GM19035 (cell line): Measurements from ENCODE around the gene DBNDD1.
A peak's percentile ranks its signal among the peaks of the same experiment; 100 is the strongest.

Source experiments
- ATAC-seq: cut with Tn5 transposase; IDR thresholded peaks from one replicate; pipeline ENCODE4 v1.9.1; 2021; ENCODE audit not compliant: unreplicated experiment

The DBNDD1 gene

DNA sequence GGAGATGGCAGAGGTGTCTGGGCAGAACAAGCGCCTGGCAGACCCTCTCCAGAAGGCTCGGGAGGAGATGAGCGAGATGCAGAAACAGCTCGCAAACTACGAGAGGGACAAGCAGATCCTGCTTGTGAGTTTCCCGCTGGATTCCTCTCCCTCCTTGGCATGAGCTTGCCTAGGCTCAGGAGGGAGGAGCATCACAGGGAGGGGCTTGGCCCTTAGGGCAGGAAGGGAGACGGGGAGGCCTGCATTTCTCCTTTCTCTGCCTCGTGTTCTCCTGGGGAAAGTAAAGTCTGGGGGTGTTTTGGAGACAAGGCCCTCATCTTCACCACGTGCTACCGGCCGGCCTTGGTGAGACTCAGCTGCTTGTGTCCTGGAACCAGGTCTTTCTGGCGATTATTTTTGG, 18.0 kb upstream of the DBNDD1 start:
- no peak for ATAC-seq

DNA sequence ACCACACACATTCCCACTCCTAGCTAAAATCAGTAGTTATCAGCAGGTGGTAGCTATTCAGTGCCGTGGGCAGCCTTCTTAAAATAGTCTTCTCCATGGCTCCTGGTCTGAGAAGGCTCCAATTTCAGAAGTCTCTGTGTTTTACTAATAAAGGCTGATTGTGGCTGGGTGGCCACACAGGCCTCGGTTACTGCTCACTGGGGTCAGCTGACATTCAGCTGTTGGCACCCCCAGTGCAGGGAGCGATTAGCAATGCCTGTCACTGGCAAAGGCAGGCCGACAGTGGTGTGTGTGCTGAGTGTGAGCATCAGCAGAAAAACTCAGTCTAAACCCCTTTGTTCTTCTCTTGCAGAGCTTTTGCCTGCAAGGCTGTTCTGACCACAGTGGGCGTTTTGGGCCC, 16.6 kb upstream of the DBNDD1 start:
- ATAC-seq: no peak

DNA sequence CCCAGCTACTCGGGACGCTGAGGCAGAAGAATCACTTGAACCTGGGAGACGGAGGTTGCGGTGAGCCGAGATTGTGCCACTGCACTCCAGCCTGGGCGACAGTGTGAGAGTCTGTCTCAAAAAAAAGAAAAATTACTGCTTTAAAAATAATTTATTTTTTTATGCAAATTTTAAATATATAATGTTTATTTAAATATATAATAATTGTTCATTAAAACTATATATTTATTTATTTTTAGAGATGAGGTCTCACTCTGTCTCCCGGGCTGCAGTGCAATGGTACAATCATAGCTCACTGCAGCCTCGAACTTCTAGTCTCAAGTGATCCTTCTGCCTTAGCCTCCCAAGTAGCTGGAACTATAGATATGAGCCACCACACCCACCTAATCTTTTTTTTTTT, 15.2 kb upstream of the DBNDD1 start:
- no peak for ATAC-seq

DNA sequence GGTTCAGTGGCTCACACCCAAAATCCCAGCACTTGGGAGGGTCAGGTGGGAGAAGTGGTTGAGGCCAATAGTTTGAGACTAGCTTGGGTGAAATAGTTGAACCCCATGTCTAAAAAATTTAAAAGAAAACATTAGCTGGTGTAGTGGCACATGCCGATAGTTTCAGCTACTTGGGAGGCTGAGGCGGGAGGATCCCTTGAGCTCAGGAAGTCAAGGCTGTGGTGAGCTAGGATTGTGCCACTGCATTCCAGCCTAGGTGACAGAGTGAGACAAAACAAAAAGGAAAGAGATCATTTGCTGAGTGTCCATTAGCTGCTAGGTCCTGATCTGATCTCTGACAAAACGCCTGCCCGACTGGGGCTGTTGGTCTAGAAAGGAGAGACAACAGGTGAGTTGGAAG, 14.1 kb upstream of the DBNDD1 start:
- ATAC-seq: no peak

DNA sequence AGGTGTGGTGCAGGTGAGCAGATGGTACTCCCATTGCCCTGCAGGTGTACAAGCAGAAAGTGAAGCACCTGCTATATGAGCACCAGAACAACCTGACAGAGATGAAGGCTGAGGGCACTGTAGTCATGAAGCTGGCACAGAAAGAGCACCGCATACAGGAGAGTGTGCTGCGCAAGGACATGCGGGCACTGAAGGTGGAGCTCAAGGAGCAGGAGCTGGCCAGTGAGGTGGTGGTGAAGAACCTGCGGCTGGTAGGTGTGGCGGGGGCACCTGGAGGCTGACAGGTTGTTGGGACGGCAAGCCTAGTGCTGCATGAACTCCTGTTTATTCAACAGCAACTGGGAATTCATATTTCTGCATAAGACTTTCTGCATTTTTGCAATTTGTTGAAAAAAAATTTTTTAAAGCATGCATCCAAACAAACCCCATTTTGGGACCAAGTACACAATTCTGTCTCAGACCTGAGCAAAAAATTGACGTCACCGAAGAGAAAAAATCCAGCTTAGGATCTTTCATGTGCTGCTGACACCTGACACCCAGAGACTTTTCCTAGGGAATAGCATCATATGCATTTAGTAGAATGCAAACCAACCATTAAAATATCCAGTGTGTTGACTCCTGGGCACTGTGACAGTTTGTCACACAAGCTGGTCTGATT, 13.5 kb upstream of the DBNDD1 start:
- ATAC-seq: no peak

DNA sequence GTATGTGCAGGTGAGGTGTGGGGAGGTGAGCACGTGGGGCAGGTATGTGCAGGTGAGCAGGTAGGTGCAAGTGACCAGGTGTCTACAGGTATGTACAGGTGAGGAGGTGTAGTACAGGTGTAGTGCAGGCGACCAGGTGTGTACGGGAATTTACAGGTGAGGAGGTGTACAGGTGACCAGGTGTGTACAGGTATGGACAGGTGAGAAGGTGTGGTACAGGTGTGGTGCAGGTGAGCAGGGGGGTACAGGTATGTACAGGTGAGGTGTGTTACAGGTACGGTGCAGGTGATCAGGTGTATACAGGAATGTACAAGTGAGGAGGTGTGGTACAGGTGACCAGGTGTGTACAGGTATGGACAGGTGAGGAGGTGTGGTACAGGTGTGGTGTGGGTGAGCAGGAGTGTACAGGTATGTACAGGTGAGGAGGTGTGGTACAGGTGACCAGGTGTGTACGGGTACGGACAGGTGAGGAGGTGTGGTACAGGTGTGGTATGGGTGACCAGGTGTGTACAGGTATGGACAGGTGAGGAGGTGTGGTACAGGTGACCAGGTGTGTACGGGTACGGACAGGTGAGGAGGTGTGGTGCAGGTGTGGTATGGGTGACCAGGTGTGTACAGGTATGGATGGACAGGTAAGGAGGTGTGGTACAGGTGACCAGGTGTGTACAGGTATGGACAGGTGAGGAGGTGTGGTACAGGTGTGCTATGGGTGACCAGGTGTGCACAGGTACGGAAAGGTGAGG, 12.8 kb upstream of the DBNDD1 start:
- no peak for ATAC-seq

DNA sequence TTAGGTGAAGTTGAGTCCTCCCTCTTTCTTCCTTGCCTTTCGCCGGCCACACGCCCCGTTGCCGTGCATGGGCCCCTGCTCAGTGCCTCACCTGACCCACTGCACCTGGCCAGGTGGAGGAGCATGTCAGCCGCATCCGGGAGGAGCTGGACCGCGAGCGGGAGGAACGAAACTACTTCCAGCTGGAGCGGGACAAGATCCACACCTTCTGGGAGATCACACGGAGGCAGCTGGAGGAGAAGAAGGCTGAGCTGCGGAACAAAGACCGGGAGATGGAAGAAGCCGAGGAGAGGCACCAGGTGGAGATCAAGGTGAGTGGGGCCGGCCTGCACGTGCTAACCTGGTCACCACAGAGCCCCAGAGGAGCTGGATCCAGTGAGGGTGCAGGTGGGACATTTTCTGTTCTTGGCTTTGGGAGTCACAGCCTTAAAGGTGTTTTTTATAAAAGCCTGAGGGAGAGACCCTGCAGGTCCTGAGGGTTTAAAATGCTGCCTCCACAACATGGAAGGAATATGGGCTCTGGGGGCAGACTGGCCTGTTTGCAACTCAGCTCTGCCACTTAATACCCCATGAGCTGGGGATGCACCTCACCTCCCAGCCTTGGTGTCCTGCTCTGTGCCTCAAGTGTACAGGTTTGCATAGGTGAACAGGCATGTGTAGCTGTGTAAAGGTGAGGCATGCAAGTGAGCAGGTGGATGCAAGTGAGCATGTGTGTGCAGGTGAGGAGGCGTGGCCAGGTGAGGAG, 12.1 kb upstream of the DBNDD1 start:
- ATAC-seq: no peak

DNA sequence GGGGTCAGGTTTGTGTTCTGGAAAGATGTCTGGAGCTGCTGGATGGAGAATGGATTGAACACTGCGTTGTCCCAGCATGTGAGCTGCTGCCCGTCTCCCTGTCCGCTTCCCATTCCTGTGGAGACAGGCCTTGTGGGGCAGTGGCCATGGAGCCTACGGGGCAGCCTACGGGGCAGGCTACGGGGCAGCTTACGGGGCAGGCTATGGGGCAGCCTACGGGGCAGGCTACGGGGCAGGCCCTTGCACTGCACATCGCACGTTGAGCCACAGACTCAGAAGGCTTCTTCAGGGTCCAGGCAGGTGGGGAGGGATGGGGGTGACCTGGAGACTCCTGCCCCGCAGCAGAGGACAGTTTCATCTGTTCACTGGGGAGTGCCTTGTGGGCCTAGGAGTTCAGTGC, 9.7 kb upstream of the DBNDD1 start:
- ATAC-seq: no peak

DNA sequence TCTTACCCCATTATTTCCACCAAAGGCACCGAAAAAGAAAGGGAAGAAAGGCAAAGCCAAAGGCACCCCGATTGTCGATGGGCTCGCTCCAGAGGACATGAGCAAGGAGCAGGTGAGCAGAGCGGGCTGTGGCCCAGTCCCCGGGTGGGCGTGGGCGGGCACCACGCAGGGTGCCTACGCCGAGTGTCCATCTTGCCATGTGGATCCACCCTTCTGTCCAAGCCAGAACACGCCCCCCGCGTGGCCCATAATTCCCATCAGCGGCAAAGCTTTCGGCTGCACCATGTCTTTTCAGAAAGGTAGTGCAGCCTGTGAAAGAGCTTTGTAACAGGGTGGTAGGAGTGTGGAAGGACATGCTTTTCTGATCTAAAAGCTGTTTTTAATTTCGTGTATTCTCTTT, 8.4 kb upstream of the DBNDD1 start:
- ATAC-seq: no peak

DNA sequence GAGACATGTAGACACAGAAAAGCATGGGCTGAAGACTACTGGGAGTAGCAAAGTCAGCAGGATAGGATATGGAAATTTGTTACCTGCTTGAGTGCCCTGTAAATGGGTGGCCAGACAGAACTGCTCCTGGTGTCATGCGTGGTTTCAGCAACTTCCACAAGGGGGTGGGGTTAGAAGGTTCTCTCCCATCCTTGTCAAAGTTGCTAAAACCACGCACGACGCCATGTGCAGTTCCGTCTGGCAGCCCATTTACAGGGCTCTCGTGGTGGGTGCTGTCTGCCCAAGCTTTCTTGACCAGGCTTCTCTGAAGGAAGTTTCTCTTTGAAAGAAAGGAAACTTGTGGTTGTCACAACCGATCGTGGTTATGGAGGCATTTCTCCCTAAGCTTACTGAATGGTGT, 6.9 kb upstream of the DBNDD1 start:
- ATAC-seq: no peak

DNA sequence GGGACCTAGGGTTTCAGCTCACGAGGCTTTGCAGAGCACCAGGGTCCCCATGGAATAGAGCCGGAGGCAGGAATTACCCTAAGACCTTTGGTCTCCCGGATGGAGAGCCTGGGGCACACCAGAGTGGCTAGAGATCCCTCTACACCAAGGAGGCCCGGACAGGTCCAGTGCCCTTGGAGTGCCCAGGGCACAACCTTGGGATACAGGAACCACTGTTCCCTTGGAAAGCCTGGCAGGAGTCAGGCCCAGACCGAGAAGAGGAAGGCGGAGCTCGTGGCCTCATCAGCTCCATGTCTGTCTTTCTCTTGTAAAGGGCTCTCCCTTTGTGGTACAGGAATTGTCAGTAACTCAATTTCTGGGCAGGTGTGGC, 3.8 kb upstream of the DBNDD1 start:
- no peak for ATAC-seq

DNA sequence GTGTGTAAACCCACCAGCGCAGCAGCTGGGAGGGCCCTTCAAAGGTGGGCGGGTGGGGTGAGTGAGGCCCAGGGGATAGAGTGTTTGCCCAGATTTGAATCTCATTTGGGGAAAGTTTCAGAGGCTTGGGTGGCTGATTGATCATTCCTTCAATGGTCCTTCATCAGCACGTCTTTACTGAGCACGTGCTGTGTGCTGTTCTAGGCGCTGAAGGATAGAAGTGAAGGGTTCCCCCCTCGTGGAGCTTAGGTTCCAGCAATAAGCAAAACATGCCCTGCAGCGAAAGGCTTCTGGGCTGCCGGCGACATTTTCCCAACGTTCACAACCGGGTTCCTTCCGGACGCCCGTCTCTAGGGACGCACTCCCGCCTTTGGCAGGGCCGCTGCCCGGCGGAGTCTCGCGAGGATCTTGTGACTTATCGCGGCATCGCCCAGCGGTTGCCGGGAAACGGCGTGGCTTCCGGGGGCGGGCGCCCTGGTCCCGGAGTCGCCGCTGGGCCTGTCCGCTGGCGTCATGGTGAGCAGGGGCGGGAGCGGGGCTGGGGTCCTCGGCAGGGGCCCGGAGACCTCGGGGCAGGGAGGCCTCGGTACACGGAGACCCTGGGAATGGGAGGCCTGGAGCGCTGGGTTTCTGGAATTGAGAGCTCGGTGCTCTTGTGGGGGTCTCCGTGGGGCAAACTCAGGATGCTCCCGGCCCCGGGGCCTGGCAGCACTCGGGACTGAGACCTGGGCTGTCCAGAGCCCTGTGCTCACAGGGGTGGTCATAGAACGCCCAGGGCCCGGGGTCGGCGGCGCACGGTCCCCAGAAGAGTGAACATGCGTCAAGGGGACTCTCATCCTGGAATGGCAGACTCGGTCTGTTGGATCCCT, 3.2 kb upstream of the DBNDD1 start:
- ATAC-seq: peak; percentile 62

DNA sequence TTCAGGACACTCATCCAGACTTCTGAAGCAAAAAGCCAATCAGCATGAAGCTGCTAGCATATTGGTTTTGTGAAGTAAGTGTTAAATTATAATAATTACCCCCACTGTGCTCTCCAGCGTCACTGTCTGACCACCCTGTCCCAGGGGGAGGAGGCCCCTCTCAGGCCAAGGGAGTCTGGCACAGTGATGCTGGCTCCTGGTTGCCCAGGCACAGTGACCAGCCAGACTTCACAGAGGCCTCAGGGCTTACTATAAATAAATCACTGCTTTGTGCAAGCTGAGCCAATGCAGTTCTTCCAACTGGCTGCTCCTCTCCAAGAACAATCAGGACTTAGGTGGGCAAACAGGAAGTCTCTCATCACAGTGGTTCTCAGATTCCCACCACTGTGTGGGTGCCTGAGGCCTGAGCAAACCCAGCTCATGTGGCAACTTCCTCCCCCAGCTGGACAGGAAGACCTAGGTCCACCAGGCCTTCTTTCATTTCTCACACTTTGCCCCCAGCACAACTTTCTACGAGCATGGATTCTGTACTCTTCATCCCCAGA, 1.7 kb upstream of the DBNDD1 start:
- no peak for ATAC-seq

DNA sequence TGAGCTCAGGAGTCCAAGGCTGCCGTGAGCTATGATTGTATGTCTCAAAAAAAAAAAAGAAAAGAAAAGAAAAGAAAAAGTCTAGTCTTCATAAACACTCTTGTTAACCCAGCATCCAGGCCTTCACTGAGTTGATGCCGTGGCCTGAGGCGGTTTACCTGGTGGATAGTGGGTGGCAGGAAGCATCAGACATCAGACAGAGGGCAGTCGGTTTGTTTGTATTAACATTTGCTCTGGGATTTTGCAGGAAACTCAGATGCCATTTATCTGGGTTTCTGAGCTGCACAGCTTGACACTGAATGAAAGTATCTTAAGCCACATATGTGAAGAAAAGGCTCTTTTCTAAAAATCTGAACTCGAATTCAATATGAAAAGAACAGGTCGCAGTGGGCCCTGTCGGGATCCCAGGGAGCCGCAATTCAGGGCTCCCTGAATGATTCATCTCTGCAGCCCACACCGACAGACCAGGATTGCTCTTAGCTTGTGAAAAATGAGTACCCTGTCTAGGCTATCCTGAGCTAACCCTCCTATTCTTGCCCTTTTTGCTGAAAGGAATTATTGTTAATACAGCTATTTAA, 1.1 kb upstream of the DBNDD1 start:
- ATAC-seq: no peak

DNA sequence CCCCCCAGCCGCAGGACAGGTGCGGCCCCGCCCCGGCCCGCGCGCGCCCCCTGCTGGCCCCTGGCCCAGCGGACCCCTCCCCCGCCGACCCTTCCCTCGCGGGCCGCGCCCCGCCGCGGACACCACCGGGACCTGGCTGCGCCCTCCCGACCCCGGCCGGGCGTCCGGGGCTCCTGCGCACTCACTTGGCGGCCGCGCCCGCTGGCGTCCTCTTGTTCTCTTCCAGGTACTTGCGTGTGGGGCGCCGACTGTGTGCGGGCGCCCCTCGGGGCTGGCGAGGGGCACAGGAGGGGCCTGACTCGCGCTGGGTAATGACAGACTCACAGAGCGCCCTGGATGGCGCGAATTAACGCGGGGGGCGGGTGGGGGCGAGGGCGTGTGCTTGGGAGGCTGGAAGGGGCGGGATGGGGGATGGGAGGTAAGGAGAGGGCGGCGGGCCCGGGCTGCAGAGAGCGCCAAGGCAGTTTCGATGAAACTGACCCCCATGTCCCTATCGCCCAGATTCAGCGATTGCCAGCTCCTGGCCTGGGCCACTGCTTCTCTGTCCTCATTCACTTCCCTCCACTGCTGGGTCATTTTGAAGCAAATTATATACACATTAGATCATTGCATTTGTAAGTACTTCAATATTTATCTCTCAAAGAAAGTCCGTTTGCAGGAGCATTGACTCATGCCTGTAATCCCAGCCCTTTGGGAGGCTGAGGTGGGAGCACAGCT, 445 bp upstream of the DBNDD1 start:
- no peak for ATAC-seq

DNA sequence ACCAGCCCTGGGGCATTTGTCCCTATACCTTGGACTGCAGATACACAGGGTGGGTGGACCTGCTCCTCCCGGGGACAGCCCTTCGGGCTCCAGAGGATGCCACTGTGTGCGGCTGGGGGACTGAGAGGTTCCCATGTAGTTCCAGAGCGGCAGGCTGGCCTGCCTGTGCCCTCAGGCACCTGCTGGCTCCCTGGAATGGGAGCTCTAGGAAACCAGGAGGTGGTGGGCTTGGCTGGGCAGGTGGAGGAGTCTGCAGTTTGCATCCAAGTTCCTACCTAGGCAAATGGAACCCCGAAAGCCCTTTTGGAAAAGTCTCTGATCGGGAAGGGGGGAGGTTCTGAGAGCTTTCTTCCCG, 982 bp downstream of the DBNDD1 start:
- no peak for ATAC-seq

DNA sequence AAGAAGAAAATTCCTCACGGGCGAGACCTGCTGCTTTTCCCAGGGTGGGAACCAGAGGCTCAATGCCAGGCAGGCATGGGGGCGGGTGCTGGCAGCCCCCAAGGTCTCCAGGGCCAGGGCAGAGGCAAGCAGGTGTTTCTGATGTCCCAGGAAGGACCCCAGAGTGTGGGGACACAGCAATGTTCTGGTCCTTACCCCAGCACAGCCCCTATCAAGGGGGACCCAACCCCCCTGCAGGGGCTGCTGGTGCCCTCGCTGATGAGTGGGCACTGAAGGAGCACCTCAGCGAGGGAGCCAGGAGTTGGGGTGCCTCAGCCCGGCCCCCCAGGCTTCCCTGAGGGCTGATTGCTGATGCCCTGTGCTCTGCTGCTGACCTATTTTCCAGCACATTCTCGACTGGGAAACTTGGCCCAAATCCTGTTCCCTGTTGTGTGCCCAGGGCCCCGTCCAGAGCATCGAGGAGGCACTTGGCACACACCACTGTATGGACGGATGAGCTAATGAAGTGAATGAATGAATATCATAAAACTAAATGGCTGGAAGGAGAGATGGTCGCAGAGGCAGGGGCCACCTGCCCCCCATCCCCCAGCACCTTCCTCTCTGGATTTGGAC, 2.8 kb downstream of the DBNDD1 start:
- no peak for ATAC-seq

DNA sequence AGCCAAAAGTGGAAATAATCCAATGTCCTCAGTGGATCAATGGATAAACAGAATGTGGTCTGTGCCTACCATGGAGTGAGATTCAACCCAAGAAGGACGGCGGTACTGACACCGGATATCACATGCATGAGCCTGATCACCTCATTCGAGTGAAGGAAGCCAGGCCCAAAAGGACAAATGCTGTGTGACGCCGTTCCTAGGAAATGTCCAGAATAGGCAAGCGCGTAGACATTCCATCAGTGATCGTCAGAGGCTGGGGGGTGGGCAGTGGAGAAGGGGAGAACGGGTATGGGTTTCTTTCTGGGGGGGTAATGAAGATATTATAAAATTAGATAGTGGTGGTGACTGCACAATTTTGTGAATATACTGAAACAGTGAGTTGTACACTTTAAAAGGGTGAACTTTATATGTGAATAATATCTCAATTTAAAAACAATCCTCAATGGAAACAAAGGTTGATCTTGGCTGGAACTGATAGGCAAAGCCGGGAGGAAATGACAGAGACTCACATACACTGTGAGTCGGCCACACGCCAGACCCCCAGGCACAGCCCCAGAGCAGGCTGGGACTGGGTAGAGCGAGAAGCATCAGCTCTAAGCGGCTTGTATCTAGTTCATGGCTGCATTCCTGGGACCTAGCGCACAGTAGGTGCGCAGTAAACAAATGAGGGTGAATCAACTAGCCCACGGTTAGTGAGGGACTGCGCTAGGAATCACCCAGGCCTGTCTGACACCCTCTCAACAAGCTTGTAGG, 3.5 kb downstream of the DBNDD1 start:
- no peak for ATAC-seq
